Kidney epithelial cell (primary cell): Measurements from ENCODE around the gene RAPSN. TPM values are rescaled to one million over a fixed set of nuclear protein-coding genes. Genes with fewer than 3 reads are reported as not detected.

Experiments
- DNase-seq: peaks from one replicate; pipeline ENCODE4 v3.0.0-alpha.2; 2010; ENCODE audit warnings: low read depth
- H3K27me3 ChIP-seq: 2 replicates; pipeline ENCODE4 v1.6.0; 2011; ENCODE audit warnings: low read length; ENCODE audit not compliant: control insufficient read depth, insufficient read depth
- H3K36me3 ChIP-seq: 2 replicates; pipeline ENCODE4 v1.5.1; 2011; ENCODE audit warnings: low read length; ENCODE audit not compliant: control insufficient read depth, insufficient read depth
- H3K4me3 ChIP-seq: 2 replicates; pipeline ENCODE4 v1.5.1; 2011; ENCODE audit warnings: low read depth, mild to moderate bottlenecking, control low read depth, low read length
- CTCF ChIP-seq: IDR thresholded peaks from 2 replicates; pipeline ENCODE4 v1.5.1; 2011; ENCODE audit warnings: mild to moderate bottlenecking, moderate library complexity, low read length, control low read depth, inconsistent platforms; ENCODE audit not compliant: insufficient read depth, poor library complexity, severe bottlenecking
- total RNA-seq: library from RNA; depleted of rRNA; stranded (reverse); fragments of >200 nt; gene quantifications from 2 replicates; pipeline ENCODE4 v1.2.3, GENCODE V29; 2015

RAPSN gene
- total RNA-seq, 1 donor from 2014 or later = 0.21 TPM

GRCh38 chr11:47426062-47426956 is 22.6 kb downstream of the RAPSN start, which contains the start of gene PSMC3:
Gene PSMC3, minus strand, starts transcription at chr11:47426439. Its CDS starts 160 bp downstream, at chr11:47426279.
- peak; percentile 69 for DNase-seq
- no peak for TF ChIP-seq CTCF
- Histone ChIP-seq H3K36me3 (peaks cover 2% of the 10 kb centered on the region), H3K4me3 (peak within 1 kb of the TSS; percentile 99), H3K27me3 (no peaks in the 10 kb centered on the region)

- Histone ChIP-seq H3K4me3 (peak overlapping the region; percentile 99), H3K36me3 (peaks cover 4% of the 10 kb centered on the region), H3K27me3 (no peaks in the 10 kb centered on the region)
- TF ChIP-seq CTCF = no peak
- no peak for DNase-seq
Measured at GRCh38 chr11:47425611-47426010, 23.3 kb downstream of the RAPSN start.

- TF ChIP-seq CTCF = no peak
- peaks cover 14% of the 10 kb centered on the region for H3K36me3 ChIP-seq
- DNase-seq = no peak
- no peak overlapping the region for H3K4me3 ChIP-seq
- no peaks in the 10 kb centered on the region for H3K27me3 ChIP-seq
Measured at GRCh38 chr11:47418454-47419259, 30.3 kb downstream of the RAPSN start.

DNA sequence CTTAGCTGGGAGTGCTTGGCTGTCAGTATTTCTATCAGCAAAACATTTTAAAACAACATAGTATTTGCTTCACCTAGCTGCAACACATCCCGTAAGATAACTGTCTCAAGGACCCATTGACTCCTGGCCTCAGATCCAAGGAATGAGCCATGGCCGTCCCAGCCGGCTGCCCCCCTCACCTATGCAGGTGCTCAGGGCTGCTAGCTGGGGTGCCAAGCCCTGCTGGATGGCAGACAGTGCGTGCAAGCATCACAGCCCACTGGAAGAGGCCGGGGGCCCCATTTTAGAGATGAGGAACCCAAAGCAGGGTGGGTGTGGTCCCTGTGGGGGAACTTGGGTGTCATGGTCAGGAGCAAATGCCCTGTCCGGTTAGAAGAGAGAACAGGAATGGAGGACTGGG is 31.2 kb downstream of the RAPSN start:
- H3K27me3 ChIP-seq = no peaks in the 10 kb centered on the region
- H3K4me3 ChIP-seq = no peak overlapping the region
- TF ChIP-seq CTCF = no peak
- H3K36me3 ChIP-seq = peaks cover 14% of the 10 kb centered on the region
- DNase-seq = no peak

DNA sequence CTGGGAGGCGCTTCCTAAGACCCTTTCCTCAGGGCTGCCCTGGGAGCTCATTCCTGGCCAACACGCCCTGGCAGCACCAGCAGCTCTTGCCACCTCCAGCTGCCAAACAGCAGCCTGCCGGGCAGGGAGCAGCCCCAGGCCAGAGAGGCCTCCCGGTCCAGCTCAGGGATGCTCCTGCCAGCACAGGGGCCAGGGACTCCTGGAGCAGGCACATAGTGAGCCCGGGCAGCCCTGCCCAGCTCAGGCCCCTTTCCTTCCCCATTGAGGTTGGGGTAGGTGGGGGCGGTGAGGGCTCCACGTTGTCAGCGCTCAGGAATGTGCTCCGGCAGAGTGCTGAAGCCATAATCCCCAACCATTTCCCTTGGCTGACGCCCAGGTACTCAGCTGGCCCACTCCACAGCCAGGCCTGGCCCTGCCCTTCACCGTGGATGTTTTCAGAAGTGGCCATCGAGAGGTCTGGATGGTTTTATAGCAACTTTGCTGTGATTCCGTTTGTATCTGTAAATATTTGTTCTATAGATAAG is 32.9 kb downstream of the RAPSN start:
- no peak for TF ChIP-seq CTCF
- peak; percentile 69 for DNase-seq
- Histone ChIP-seq H3K36me3 (peaks cover 10% of the 10 kb centered on the region), H3K4me3 (no peak overlapping the region), H3K27me3 (no peaks in the 10 kb centered on the region)
